DMS 273 (cell line): ENCODE results near the gene OTUD6A.
"Not testable (repeated sequence)": the region's sequence is repeated elsewhere in the genome, so short reads cannot be mapped to it uniquely, and the experiment has no call there.

Experiments used
- DNase-seq: peaks from one replicate; lab custom pipeline; 2025; ENCODE audit not compliant: unreplicated experiment; lab: John Stamatoyannopoulos, UW

The OTUD6A gene

GRCh38 chrX:70046978-70047377, 15.3 kb upstream of the OTUD6A start:
- no peak for DNase-seq

- no peak for DNase-seq
Observed at GRCh38 chrX:70049406-70049805, 12.9 kb upstream of the OTUD6A start.

- no peak for DNase-seq
Observed at GRCh38 chrX:70049925-70050324, 12.3 kb upstream of the OTUD6A start, which contains the start of gene AWAT2. AWAT2 (minus strand) TSS chrX:70049938; CDS start chrX:70049932, 6 bp downstream.

GRCh38 chrX:70052895-70053615, 9.2 kb upstream of the OTUD6A start:
- DNase-seq: no peak

GRCh38 chrX:70054391-70054790, 7.9 kb upstream of the OTUD6A start:
- DNase-seq: no peak

- no peak for DNase-seq
Observed at GRCh38 chrX:70062961-70063550, 799 bp downstream of the OTUD6A start.

- no peak for DNase-seq
Observed at GRCh38 chrX:70066646-70067045, 4.4 kb downstream of the OTUD6A start.

- no peak for DNase-seq
Observed at GRCh38 chrX:70079297-70079696, 17.0 kb downstream of the OTUD6A start.

- no peak for DNase-seq
Observed at GRCh38 chrX:70079870-70080269, 17.6 kb downstream of the OTUD6A start.

- DNase-seq: no peak
Observed at GRCh38 chrX:70082723-70083122, 20.5 kb downstream of the OTUD6A start.

GRCh38 chrX:70084592-70085240, 22.5 kb downstream of the OTUD6A start:
- DNase-seq: no peak

GRCh38 chrX:70087857-70088630, 25.8 kb downstream of the OTUD6A start:
- peak; percentile 67 for DNase-seq

GRCh38 chrX:70088751-70089150, 26.5 kb downstream of the OTUD6A start:
- no peak for DNase-seq

GRCh38 chrX:70089604-70090297, 27.5 kb downstream of the OTUD6A start:
- DNase-seq: no peak

- DNase-seq: no peak
Observed at GRCh38 chrX:70092247-70092646, 30.0 kb downstream of the OTUD6A start.

GRCh38 chrX:70096052-70096451, 33.8 kb downstream of the OTUD6A start:
- DNase-seq: peak; percentile 47

- no peak for DNase-seq
Observed at GRCh38 chrX:70105229-70105628, 43.0 kb downstream of the OTUD6A start.

GRCh38 chrX:70111436-70112026, 49.3 kb downstream of the OTUD6A start:
- DNase-seq: not testable (repeated sequence)
